Cardiac fibroblast (primary cell): ENCODE results near the gene ZNF236.

ENCODE experiments used
- DNase-seq, 2 donors: peaks; one replicate each; pipeline versions ENCODE4 v3.0.0 to v3.0.0-alpha.2; 2010; ENCODE audit warnings: low read depth in 2 of 2
- H3K4me3 ChIP-seq, 2 donors: replicated peaks in 1 of 2; 1 replicate in 1 of 2; 2 replicates in 1 of 2; pipeline ENCODE4 v1.5.1; 2011; ENCODE audit warnings: low read depth in 2 of 2, low read length in 2 of 2, mild to moderate bottlenecking in 2 of 2, moderate library complexity in 1 of 2
- CTCF ChIP-seq: IDR thresholded peaks from one replicate; pipeline ENCODE4 v1.5.1; 2011; ENCODE audit warnings: low read depth, mild to moderate bottlenecking, low read length, inconsistent platforms

ZNF236 gene

GRCh38 chr18:76821356-76821874, 942 bp upstream of the ZNF236 start:
- TF ChIP-seq CTCF: no peak
- DNase-seq: no peak

GRCh38 chr18:76821875-76822505, 367 bp upstream of the ZNF236 start:
- DNase-seq: peak; percentile 46 to 60
- TF ChIP-seq CTCF: no peak
- peak overlapping the region; percentile 72 to 85 for H3K4me3 ChIP-seq

More at GRCh38 chr18:76821356-76821874, 942 bp upstream of the ZNF236 start:
- H3K4me3 ChIP-seq: peak overlapping the region; percentile 72 to 85

- no peak for DNase-seq
- peak overlapping the region; percentile 76 to 78 for H3K4me3 ChIP-seq
- TF ChIP-seq CTCF: no peak
Observed at GRCh38 chr18:76823161-76823538, 793 bp downstream of the ZNF236 start.

- peak in 1 of 2 donors; percentile 22 for DNase-seq
- no peak for TF ChIP-seq CTCF
- H3K4me3 ChIP-seq: peak overlapping the region; percentile 76 to 78
Observed at GRCh38 chr18:76823587-76824011, 1.2 kb downstream of the ZNF236 start.

GRCh38 chr18:76824145-76824676, 1.9 kb downstream of the ZNF236 start:
- no peak overlapping the region for H3K4me3 ChIP-seq
- no peak for TF ChIP-seq CTCF
- no peak for DNase-seq

- no peak for DNase-seq
- no peak for TF ChIP-seq CTCF
- no peak overlapping the region for H3K4me3 ChIP-seq
Observed at GRCh38 chr18:76824754-76825153, 2.4 kb downstream of the ZNF236 start.
